ENCODE results near the gene PLA2G4C. TPM values are rescaled to one million over a fixed set of nuclear protein-coding genes. Genes with fewer than 3 reads are reported as not detected.

The PLA2G4C gene
- total RNA-seq, 4 donors from 2014 or later, result 1.2 to 9.5 (median 8.3) TPM

GRCh38 chr19:48006762-48007161, 103.9 kb downstream of the PLA2G4C start:
- Histone ChIP-seq H3K4me1 (no peaks in the 10 kb centered on the region), H3K9me3 (no peaks in the 10 kb centered on the region), H3K4me3 (no peak overlapping the region), H3K27ac (no peak overlapping the region), H3K36me3 (no peaks in the 10 kb centered on the region), H3K27me3 (no peaks in the 10 kb centered on the region)
- TF ChIP-seq EP300 (IDR thresholded peaks at IDR 0.05; ENCODE audit: low read depth), result no peak
- no peak for TF ChIP-seq CTCF (IDR thresholded peaks at IDR 0.05)
- TF ChIP-seq POLR2A (IDR thresholded peaks at IDR 0.05), result no peak
- TF ChIP-seq POLR2AphosphoS5 (IDR thresholded peaks at IDR 0.05), result no peak
- 84% methylated on average over 6 of the region's 6 CpGs; no CpG with 5 or more reads in 1 of the 2 donors for WGBS, 2 donors (ENCODE audit: low coverage in 1 of 2)
- no peak for DNase-seq
- in situ Hi-C loops (cut with MboI; ENCODE audit: low pct_ligation_motif_present in 1 of 4, low pct_unique_long_range_greater_than_20kb in 1 of 4, low sequenced_read_pairs in 3 of 4), result loop anchor here in 1 of 4 donors (25.0 kb wide), 1 partner anchor 169 kb away; no protein-coding TSS in a partner anchor
- intact Hi-C loops (cut with DNase I; ENCODE audit: low total_unique reads), result no loop called here

GRCh38 chr19:48004236-48004635, 106.4 kb downstream of the PLA2G4C start:
- no peak for DNase-seq
- Histone ChIP-seq H3K9me3 (no peaks in the 10 kb centered on the region), H3K4me1 (no peaks in the 10 kb centered on the region), H3K36me3 (no peaks in the 10 kb centered on the region), H3K27ac (no peak overlapping the region), H3K4me3 (no peak overlapping the region), H3K27me3 (no peaks in the 10 kb centered on the region)
- in situ Hi-C loops (cut with MboI; ENCODE audit: low pct_ligation_motif_present in 1 of 4, low pct_unique_long_range_greater_than_20kb in 1 of 4, low sequenced_read_pairs in 3 of 4), result loop anchor here in 1 of 4 donors (25.0 kb wide), 1 partner anchor 167 kb away; no protein-coding TSS in a partner anchor
- WGBS, 2 donors (ENCODE audit: low coverage in 1 of 2), result 51 to 80% methylated on average over 3 to 6 of the region's 6 CpGs
- TF ChIP-seq POLR2A (IDR thresholded peaks at IDR 0.05) (no peak), POLR2AphosphoS5 (IDR thresholded peaks at IDR 0.05) (no peak)
- intact Hi-C loops (cut with DNase I; ENCODE audit: low total_unique reads), result no loop called here

- in situ Hi-C loops (cut with MboI; ENCODE audit: low pct_ligation_motif_present in 1 of 4, low pct_unique_long_range_greater_than_20kb in 1 of 4, low sequenced_read_pairs in 3 of 4), result loop anchor here in 1 of 4 donors (25.0 kb wide), 1 partner anchor 164 kb away; no protein-coding TSS in a partner anchor
- no peaks in the 10 kb centered on the region for H3K27me3 ChIP-seq
Observed at GRCh38 chr19:48000846-48001245, 109.8 kb downstream of the PLA2G4C start.

GRCh38 chr19:47998800-47999199, 111.8 kb downstream of the PLA2G4C start:
- in situ Hi-C loops (cut with MboI; ENCODE audit: low pct_ligation_motif_present in 1 of 4, low pct_unique_long_range_greater_than_20kb in 1 of 4, low sequenced_read_pairs in 3 of 4), result no loop called here
- TF ChIP-seq EP300 (IDR thresholded peaks at IDR 0.05; ENCODE audit: low read depth), result no peak
- TF ChIP-seq POLR2AphosphoS5 (IDR thresholded peaks at IDR 0.05), result no peak
- no peak for TF ChIP-seq POLR2A (IDR thresholded peaks at IDR 0.05)
- TF ChIP-seq CTCF (IDR thresholded peaks at IDR 0.05), result no peak
- no peaks in the 10 kb centered on the region for H3K36me3 ChIP-seq
- H3K4me1 ChIP-seq, result no peaks in the 10 kb centered on the region
- intact Hi-C loops (cut with DNase I; ENCODE audit: low total_unique reads), result no loop called here
- no peak for DNase-seq
- WGBS, 2 donors (ENCODE audit: low coverage in 1 of 2), result 50 to 85% methylated on average over 1 to 6 of the region's 6 CpGs
- H3K9me3 ChIP-seq, result no peaks in the 10 kb centered on the region
- H3K27ac ChIP-seq, result no peak overlapping the region
- no peak overlapping the region for H3K4me3 ChIP-seq
- H3K27me3 ChIP-seq, result no peaks in the 10 kb centered on the region

More at GRCh38 chr19:48000846-48001245, 109.8 kb downstream of the PLA2G4C start:
- Histone ChIP-seq H3K36me3 (no peaks in the 10 kb centered on the region), H3K4me3 (no peak overlapping the region), H3K4me1 (no peaks in the 10 kb centered on the region), H3K27ac (no peak overlapping the region), H3K9me3 (no peaks in the 10 kb centered on the region)
- WGBS, 2 donors (ENCODE audit: low coverage in 1 of 2), result 82 to 84% methylated on average over 4 to 6 of the region's 6 CpGs
- intact Hi-C loops (cut with DNase I; ENCODE audit: low total_unique reads), result no loop called here
- no peak for DNase-seq
- TF ChIP-seq CTCF (IDR thresholded peaks at IDR 0.05) (no peak), POLR2AphosphoS5 (IDR thresholded peaks at IDR 0.05) (no peak), POLR2A (IDR thresholded peaks at IDR 0.05) (no peak), EP300 (IDR thresholded peaks at IDR 0.05; ENCODE audit: low read depth) (no peak)

Other genes starting within 250 kb of the PLA2G4C start
- under 1 TPM in 2 of 4 donors, not detected in 2; 0.32 to 0.96 TPM for gene SULT2A1, start 224.5 kb downstream of the PLA2G4C start, total RNA-seq
- not detected for gene BSPH1, start 118.6 kb downstream of the PLA2G4C start, total RNA-seq
- gene ELSPBP1, start 116.2 kb downstream of the PLA2G4C start, total RNA-seq, result not detected
- not detected for gene CABP5, start 66.7 kb downstream of the PLA2G4C start, total RNA-seq
- gene LIG1, start 59.5 kb upstream of the PLA2G4C start, total RNA-seq, result 10 to 100 TPM; 14.3 to 71.4 (median 26.8) TPM
- 10 to 100 TPM in 1 of 4 donors, 1 to 10 TPM in 3; 3.3 to 24.7 (median 5.2) TPM for gene ZSWIM9, start 59.9 kb upstream of the PLA2G4C start, total RNA-seq
- 10 to 100 TPM; 13.1 to 48.4 (median 29.4) TPM for gene CARD8, start 145.1 kb upstream of the PLA2G4C start, total RNA-seq
- gene ZNF114, start 159.3 kb upstream of the PLA2G4C start, total RNA-seq, result not detected
- gene EMP3, start 214.7 kb upstream of the PLA2G4C start, total RNA-seq, result 10 to 100 TPM in 3 of 4 donors, 1 to 10 TPM in 1; 5.2 to 14.3 (median 12.0) TPM